PC-3 (cell line): ENCODE results near the gene PPP1CC. TPM values are rescaled to one million over a fixed set of nuclear protein-coding genes. Genes with fewer than 3 reads are reported as not detected.
A peak's percentile ranks its signal among the peaks of the same experiment; 100 is the strongest.

Source experiments
- ATAC-seq: fragments of 200-7000 bp; cut with Tn5 transposase; 2 replicates; pipeline ENCODE4 v1.9.1; 2020; ENCODE audit warnings: mild to moderate bottlenecking, moderate library complexity
- BruUV-seq: library from RNA; stranded (reverse); fragments of 400-500 nt; replicated peaks from 2 replicates; lab custom pipeline; 2021; lab: Mats Ljungman, UMichigan
- CTCF ChIA-PET: fragments of 300-600 bp; sonication (Branson Sonifier 250); formaldehyde crosslinking; loops from one replicate; lab custom pipeline; 2022; ENCODE audit warnings: antibody characterized with exemption; lab: Charles Lee
- POLR2A ChIA-PET: fragments of 300-600 bp; sonication (Branson Sonifier 250); formaldehyde crosslinking; loops from one replicate; lab custom pipeline; 2022; ENCODE audit warnings: antibody characterized with exemption; ENCODE audit not compliant: unreplicated experiment; lab: Charles Lee
- DNase-seq: peaks from one replicate; pipeline ENCODE4 v3.0.0-alpha.2; 2015
- H2AFZ ChIP-seq: fragments of 300-600 bp; sonication (generic); 2 replicates; pipeline ENCODE4 v1.6.0; 2016; ENCODE audit warnings: antibody characterized with exemption, low read length
- H3F3A ChIP-seq: fragments of 300-600 bp; sonication (generic); one replicate; pipeline ENCODE4 v1.6.0; 2017; ENCODE audit warnings: antibody characterized with exemption, low read length, control low read depth, mild to moderate bottlenecking; ENCODE audit not compliant: unreplicated experiment
- H3K27ac ChIP-seq: fragments of 300-600 bp; sonication (generic); 2 replicates; pipeline ENCODE4 v1.5.1; 2016; ENCODE audit warnings: mild to moderate bottlenecking, low read length
- H3K27me3 ChIP-seq: fragments of 300-600 bp; sonication (generic); 2 replicates; pipeline ENCODE4 v1.6.1; 2016; ENCODE audit warnings: low read length, mixed read lengths
- H3K36me3 ChIP-seq: fragments of 300-600 bp; sonication (generic); 2 replicates; pipeline ENCODE4 v1.6.1; 2016; ENCODE audit warnings: low read depth, mixed run types, low read length, mixed read lengths
- H3K4me1 ChIP-seq: fragments of 300-600 bp; sonication (generic); 2 replicates; pipeline ENCODE4 v1.5.1; 2016; ENCODE audit warnings: low read length; ENCODE audit not compliant: insufficient read depth
- H3K4me2 ChIP-seq: fragments of 300-600 bp; sonication (generic); 2 replicates; pipeline ENCODE4 v1.6.0; 2016; ENCODE audit warnings: low read length
- H3K4me3 ChIP-seq: fragments of 300-600 bp; sonication (generic); 2 replicates; pipeline ENCODE4 v1.5.1; 2016; ENCODE audit warnings: mild to moderate bottlenecking, low read length, mixed read lengths
- H3K79me2 ChIP-seq: fragments of 300-600 bp; sonication (generic); 2 replicates; pipeline ENCODE4 v1.6.1; 2017; ENCODE audit warnings: low read length, mixed read lengths
- H3K9ac ChIP-seq: fragments of 300-600 bp; sonication (generic); 2 replicates; pipeline ENCODE4 v1.6.0; 2016; ENCODE audit warnings: mild to moderate bottlenecking, low read length
- H3K9me2 ChIP-seq: fragments of 300-600 bp; sonication (generic); replicated peaks from 2 replicates; pipeline ENCODE4 v1.6.1; 2016; ENCODE audit warnings: mixed run types, low read length, mixed read lengths
- H3K9me3 ChIP-seq: fragments of 300-600 bp; sonication (generic); 2 replicates; pipeline ENCODE4 v1.6.1; 2016; ENCODE audit warnings: low read length, mixed read lengths
- H4K20me1 ChIP-seq: fragments of 300-600 bp; sonication (generic); 2 replicates; pipeline ENCODE4 v1.6.1; 2016; ENCODE audit warnings: low read length, mixed read lengths
- EZH2 ChIP-seq: fragments of 300-600 bp; sonication (generic); IDR thresholded peaks from one replicate; pipeline ENCODE4 v1.6.1; 2017; ENCODE audit warnings: antibody characterized with exemption, mild to moderate bottlenecking, low read length; ENCODE audit not compliant: unreplicated experiment
- EZH2phosphoT487 ChIP-seq: fragments of 300-600 bp; sonication (generic); IDR thresholded peaks from 2 replicates; pipeline ENCODE4 v1.6.1; 2018; ENCODE audit warnings: mild to moderate bottlenecking, antibody characterized with exemption, low read length, borderline replicate concordance
- intact Hi-C: fragments of 100-400 bp; cut with micrococcal nuclease; formaldehyde crosslinking; loops from 2 replicates; pipeline ENCODE4 v1.9.0; 2023
- total RNA-seq: library from RNA; depleted of rRNA; stranded (reverse); fragments of >200 nt; gene quantifications from 2 replicates; pipeline ENCODE4 v1.2.3, GENCODE V29; 2014
- TF ChIP-seq, protein P1 (sequence below): fragments of 300-600 bp; sonication (generic); conservative IDR thresholded peaks from 2 replicates; pipeline ENCODE4 v1.5.1; 2017; ENCODE audit warnings: antibody characterized with exemption, low read depth, mild to moderate bottlenecking, low read length

The PPP1CC gene
- total RNA-seq, 1 experiment from 2014 or later, result 204 TPM

GRCh38 chr12:110741341-110742095 lies 1.2 kb downstream of the PPP1CC start:
- Histone ChIP-seq H3F3A (no peaks in the 10 kb centered on the region), H3K4me3 (peak overlapping the region; percentile 87), H3K36me3 (peaks cover 10% of the 10 kb centered on the region), H3K79me2 (peaks cover 68% of the 10 kb centered on the region), H3K9me3 (no peaks in the 10 kb centered on the region), H3K9me2 (no peaks in the 10 kb centered on the region), H2AFZ (no peak overlapping the region), H3K9ac (peak overlapping the region; percentile 92), H3K4me2 (peak overlapping the region; percentile 92), H3K27me3 (no peaks in the 10 kb centered on the region), H3K27ac (no peak overlapping the region), H4K20me1 (peaks cover 55% of the 10 kb centered on the region), H3K4me1 (peaks cover 57% of the 10 kb centered on the region)
- BruUV-seq, result TSS peak; percentile 48
- POLR2A ChIA-PET, result interaction anchor here (0.6 kb wide), 1 partner anchor 17 kb away, joined by 3 read pairs; no protein-coding TSS in a partner anchor
- DNase-seq, result peak; percentile 28
- intact Hi-C loops, result loop anchor here (2.0 to 5.0 kb wide), 2 partner anchors 44 to 85 kb away; no protein-coding TSS in a partner anchor
- ATAC-seq, result no peak; the same call in 1 of the 2 replicates
- CTCF ChIA-PET, result interaction anchor here (1.0 kb wide), 1 partner anchor 36 kb away, joined by 3 read pairs; no protein-coding TSS in a partner anchor
- TF ChIP-seq EZH2 (no peak), EZH2phosphoT487 (no peak)
- TF ChIP-seq, protein P1, sequence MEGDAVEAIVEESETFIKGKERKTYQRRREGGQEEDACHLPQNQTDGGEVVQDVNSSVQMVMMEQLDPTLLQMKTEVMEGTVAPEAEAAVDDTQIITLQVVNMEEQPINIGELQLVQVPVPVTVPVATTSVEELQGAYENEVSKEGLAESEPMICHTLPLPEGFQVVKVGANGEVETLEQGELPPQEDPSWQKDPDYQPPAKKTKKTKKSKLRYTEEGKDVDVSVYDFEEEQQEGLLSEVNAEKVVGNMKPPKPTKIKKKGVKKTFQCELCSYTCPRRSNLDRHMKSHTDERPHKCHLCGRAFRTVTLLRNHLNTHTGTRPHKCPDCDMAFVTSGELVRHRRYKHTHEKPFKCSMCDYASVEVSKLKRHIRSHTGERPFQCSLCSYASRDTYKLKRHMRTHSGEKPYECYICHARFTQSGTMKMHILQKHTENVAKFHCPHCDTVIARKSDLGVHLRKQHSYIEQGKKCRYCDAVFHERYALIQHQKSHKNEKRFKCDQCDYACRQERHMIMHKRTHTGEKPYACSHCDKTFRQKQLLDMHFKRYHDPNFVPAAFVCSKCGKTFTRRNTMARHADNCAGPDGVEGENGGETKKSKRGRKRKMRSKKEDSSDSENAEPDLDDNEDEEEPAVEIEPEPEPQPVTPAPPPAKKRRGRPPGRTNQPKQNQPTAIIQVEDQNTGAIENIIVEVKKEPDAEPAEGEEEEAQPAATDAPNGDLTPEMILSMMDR, result no peak

GRCh38 chr12:110739894-110740293 lies 2.8 kb downstream of the PPP1CC start:
- Histone ChIP-seq H3K79me2 (peaks cover 84% of the 10 kb centered on the region), H4K20me1 (peaks cover 71% of the 10 kb centered on the region), H3F3A (no peaks in the 10 kb centered on the region), H3K4me2 (peak overlapping the region; percentile 92), H3K9me2 (no peaks in the 10 kb centered on the region), H3K4me1 (peaks cover 51% of the 10 kb centered on the region), H3K9ac (no peak overlapping the region), H3K27me3 (no peaks in the 10 kb centered on the region), H3K27ac (no peak overlapping the region), H2AFZ (no peak overlapping the region), H3K9me3 (no peaks in the 10 kb centered on the region), H3K4me3 (peak overlapping the region; percentile 87), H3K36me3 (peaks cover 18% of the 10 kb centered on the region)
- no TSS peak for BruUV-seq
- intact Hi-C loops, result loop anchor here (2.0 to 5.0 kb wide), 2 partner anchors 43 to 87 kb away; no protein-coding TSS in a partner anchor
- ChIA-PET POLR2A (interaction anchor here (0.6 kb wide), 1 partner anchor 34 kb away, joined by 5 read pairs; no protein-coding TSS in a partner anchor), CTCF (interaction anchor here (0.7 kb wide), 1 partner anchor 178 kb away, joined by 4 read pairs; no protein-coding TSS in a partner anchor)
- ATAC-seq (no peak), DNase-seq (no peak)
- no peak for TF ChIP-seq EZH2
- TF ChIP-seq, protein P1, result no peak
- TF ChIP-seq EZH2phosphoT487, result no peak
